ENCODE results near the gene SMIM24.
"Not testable (repeated sequence)": the region's sequence is repeated elsewhere in the genome, so short reads cannot be mapped to it uniquely, and the experiment has no call there.

The SMIM24 gene

GRCh38 chr19:3455960-3456601 is 24.2 kb downstream of the SMIM24 start:
- DNase-seq (ENCODE audit: low read depth): no peak

GRCh38 chr19:3455393-3455955 is 24.9 kb downstream of the SMIM24 start:
- no peak for DNase-seq (ENCODE audit: low read depth)

- no peak for DNase-seq (ENCODE audit: low read depth)
Measured at GRCh38 chr19:3454656-3455392, 25.5 kb downstream of the SMIM24 start.

- DNase-seq (ENCODE audit: low read depth): no peak
Measured at GRCh38 chr19:3453840-3454239, 26.5 kb downstream of the SMIM24 start.

GRCh38 chr19:3452942-3453214 is 27.4 kb downstream of the SMIM24 start:
- not testable (repeated sequence) for DNase-seq (ENCODE audit: low read depth)

- no peak for DNase-seq (ENCODE audit: low read depth)
Measured at GRCh38 chr19:3452171-3452941, 28.0 kb downstream of the SMIM24 start.

- no peak for DNase-seq (ENCODE audit: low read depth)
Measured at GRCh38 chr19:3451451-3451866, 28.9 kb downstream of the SMIM24 start.

GRCh38 chr19:3450796-3451411 is 29.4 kb downstream of the SMIM24 start:
- no peak for DNase-seq (ENCODE audit: low read depth)

- DNase-seq (ENCODE audit: low read depth): no peak
Measured at GRCh38 chr19:3448616-3449334, 31.6 kb downstream of the SMIM24 start.

- not testable (repeated sequence) for DNase-seq (ENCODE audit: low read depth)
Measured at GRCh38 chr19:3446657-3447056, 33.7 kb downstream of the SMIM24 start.

- DNase-seq (ENCODE audit: low read depth): no peak
Measured at GRCh38 chr19:3444695-3445234, 35.6 kb downstream of the SMIM24 start.

GRCh38 chr19:3443840-3444694 is 36.3 kb downstream of the SMIM24 start:
- no peak for DNase-seq (ENCODE audit: low read depth)

- no peak for DNase-seq (ENCODE audit: low read depth)
Measured at GRCh38 chr19:3442487-3443071, 37.7 kb downstream of the SMIM24 start.

GRCh38 chr19:3441986-3442329 is 38.4 kb downstream of the SMIM24 start:
- DNase-seq (ENCODE audit: low read depth): no peak

- no peak for DNase-seq (ENCODE audit: low read depth)
Measured at GRCh38 chr19:3441089-3441985, 39.0 kb downstream of the SMIM24 start.

- peak; percentile 11 for DNase-seq (ENCODE audit: low read depth)
Measured at GRCh38 chr19:3440082-3440481, 40.2 kb downstream of the SMIM24 start.

- peak; percentile 95 for DNase-seq (ENCODE audit: low read depth)
Measured at GRCh38 chr19:3434630-3435553, 45.4 kb downstream of the SMIM24 start.

Data from stimulated activated CD8-positive, alpha-beta memory T cell treated with anti-CD3 and anti-CD28 coated beads, Interleukin-12 subunit alpha, Interleukin-12 subunit beta, amount 100 ng/mL, for 4 hours (primary cell).